AG04450 (cell line): Measurements from ENCODE around the gene PRR20G. TPM values are rescaled to one million over a fixed set of nuclear protein-coding genes. Genes with fewer than 3 reads are reported as not detected.

ENCODE experiments used
- CTCF ChIA-PET: fragments of 300-600, 350-600 bp; formaldehyde crosslinking; extraction: SDS; loops from one replicate; lab custom pipeline; 2022; ENCODE audit warnings: antibody characterized with exemption, inconsistent platforms; lab: Charles Lee
- POLR2A ChIA-PET: fragments of 350-600 bp; formaldehyde crosslinking; extraction: SDS; loops from one replicate; lab custom pipeline; 2021; ENCODE audit warnings: antibody characterized with exemption, inconsistent platforms; lab: Yijun Ruan, JAX
- DNase-seq: peaks from one replicate; pipeline ENCODE4 v3.0.0-alpha.2; 2011; ENCODE audit warnings: low read depth, low spot score
- H3K27ac ChIP-seq: one replicate; pipeline ENCODE4 v1.5.1; 2012; ENCODE audit warnings: low read depth, low read length, control low read depth
- H3K27me3 ChIP-seq: one replicate; pipeline ENCODE4 v1.6.0; 2012; ENCODE audit warnings: low read length; ENCODE audit not compliant: control insufficient read depth, insufficient read depth
- H3K4me3 ChIP-seq: 2 replicates; pipeline ENCODE4 v1.5.1; 2011; ENCODE audit warnings: mild to moderate bottlenecking, low read depth, low read length, control low read depth
- H3K9me3 ChIP-seq: 2 replicates; pipeline ENCODE4 v1.5.1; 2012; ENCODE audit warnings: low read length; ENCODE audit not compliant: control insufficient read depth, insufficient read depth
- polyA plus RNA-seq: library from polyadenylated mRNA; depleted of rRNA; stranded (reverse); fragments of >200 nt; gene quantifications from 2 replicates; pipeline ENCODE4 v1.2.3, GENCODE V29; 2011
- TF ChIP-seq, protein P1 (sequence below): IDR thresholded peaks from 2 replicates; pipeline ENCODE4 v1.5.1; 2011; ENCODE audit warnings: low read depth, low read length, control low read depth, inconsistent platforms

Gene PRR20G
- polyA plus RNA-seq, 1 experiment: not detected

DNA sequence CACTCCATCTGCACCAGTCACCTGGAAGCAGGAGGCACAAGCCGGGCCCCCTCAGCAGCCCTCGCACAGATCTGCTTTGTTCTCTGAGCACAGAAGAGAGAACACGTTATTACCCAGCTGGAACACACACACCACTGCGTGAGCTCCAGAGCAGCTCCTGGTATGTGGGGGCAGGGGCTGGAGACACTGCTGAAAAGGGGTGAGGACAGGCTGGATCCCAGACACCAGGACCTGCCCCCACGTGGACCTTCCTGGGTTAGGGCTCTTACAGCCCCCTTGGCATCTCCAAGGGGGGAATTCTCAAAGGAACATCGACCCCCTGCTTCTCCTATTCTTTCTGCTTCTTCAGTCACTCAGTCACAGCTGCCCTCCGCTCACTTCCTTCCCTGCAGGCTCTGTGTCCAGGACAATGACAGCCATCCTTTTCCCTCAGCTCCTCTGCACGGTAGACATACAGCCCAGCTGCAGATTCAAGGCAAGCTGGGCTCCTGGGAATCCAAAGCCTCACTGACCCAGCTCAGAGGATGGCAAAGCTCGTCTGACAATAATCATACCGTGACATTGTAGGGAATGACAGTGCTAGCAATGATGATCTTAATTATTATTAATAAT is 33.7 kb downstream of the PRR20G start:
- no peak overlapping the region for H3K27ac ChIP-seq
- no peaks in the 10 kb centered on the region for H3K27me3 ChIP-seq
- POLR2A ChIA-PET: no interaction called here
- no peaks in the 10 kb centered on the region for H3K9me3 ChIP-seq
- no peak overlapping the region for H3K4me3 ChIP-seq
- CTCF ChIA-PET: no interaction called here
- TF ChIP-seq, protein P1, sequence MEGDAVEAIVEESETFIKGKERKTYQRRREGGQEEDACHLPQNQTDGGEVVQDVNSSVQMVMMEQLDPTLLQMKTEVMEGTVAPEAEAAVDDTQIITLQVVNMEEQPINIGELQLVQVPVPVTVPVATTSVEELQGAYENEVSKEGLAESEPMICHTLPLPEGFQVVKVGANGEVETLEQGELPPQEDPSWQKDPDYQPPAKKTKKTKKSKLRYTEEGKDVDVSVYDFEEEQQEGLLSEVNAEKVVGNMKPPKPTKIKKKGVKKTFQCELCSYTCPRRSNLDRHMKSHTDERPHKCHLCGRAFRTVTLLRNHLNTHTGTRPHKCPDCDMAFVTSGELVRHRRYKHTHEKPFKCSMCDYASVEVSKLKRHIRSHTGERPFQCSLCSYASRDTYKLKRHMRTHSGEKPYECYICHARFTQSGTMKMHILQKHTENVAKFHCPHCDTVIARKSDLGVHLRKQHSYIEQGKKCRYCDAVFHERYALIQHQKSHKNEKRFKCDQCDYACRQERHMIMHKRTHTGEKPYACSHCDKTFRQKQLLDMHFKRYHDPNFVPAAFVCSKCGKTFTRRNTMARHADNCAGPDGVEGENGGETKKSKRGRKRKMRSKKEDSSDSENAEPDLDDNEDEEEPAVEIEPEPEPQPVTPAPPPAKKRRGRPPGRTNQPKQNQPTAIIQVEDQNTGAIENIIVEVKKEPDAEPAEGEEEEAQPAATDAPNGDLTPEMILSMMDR: no peak
- no peak for DNase-seq

DNA sequence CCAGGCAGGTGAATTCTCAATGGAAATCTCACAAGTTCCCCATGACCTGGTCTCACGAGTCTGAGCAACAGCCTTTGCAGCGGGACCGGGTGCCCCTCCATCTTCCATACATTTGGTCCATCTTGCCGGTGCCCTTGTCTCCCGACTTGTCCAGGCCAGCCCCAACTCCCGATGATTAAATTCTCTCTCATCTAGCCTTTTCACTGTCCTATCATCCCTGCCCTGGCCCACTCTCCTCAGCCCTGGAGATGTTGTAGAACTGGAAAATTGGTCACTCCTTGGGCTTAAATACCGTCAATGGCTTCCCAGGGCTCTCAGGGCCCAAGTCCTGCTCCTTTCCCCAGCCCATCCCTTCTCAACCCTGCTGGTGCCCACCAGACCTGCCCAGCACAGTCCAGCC is 34.4 kb downstream of the PRR20G start:
- H3K4me3 ChIP-seq: no peak overlapping the region
- DNase-seq: no peak
- no peak overlapping the region for H3K27ac ChIP-seq
- ChIA-PET POLR2A (no interaction called here), CTCF (no interaction called here)
- TF ChIP-seq, protein P1: no peak
- H3K9me3 ChIP-seq: no peaks in the 10 kb centered on the region
- H3K27me3 ChIP-seq: no peaks in the 10 kb centered on the region

DNA sequence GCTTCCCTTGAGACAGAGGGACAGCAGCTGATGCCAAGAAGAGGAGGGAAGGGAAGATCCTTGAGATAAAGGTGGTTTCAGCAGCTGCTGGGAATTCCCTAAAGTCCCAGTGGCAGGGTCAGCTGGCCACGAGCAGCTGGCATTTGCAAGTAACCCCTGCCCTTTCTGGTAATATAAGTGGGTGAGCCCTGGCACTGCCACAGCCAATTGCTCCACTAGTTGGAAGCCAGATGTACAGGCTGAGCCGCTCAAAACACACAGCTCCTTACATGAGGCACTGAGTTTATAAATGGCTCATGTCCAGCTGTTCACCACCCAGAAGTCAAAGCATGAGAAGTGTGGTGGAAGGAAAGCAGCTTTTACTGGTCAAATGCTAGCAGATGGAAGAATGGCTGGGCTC is 35.4 kb downstream of the PRR20G start:
- no peaks in the 10 kb centered on the region for H3K27me3 ChIP-seq
- no peak overlapping the region for H3K27ac ChIP-seq
- CTCF ChIA-PET: no interaction called here
- DNase-seq: no peak
- TF ChIP-seq, protein P1: no peak
- H3K4me3 ChIP-seq: no peak overlapping the region
- POLR2A ChIA-PET: no interaction called here
- no peaks in the 10 kb centered on the region for H3K9me3 ChIP-seq

DNA sequence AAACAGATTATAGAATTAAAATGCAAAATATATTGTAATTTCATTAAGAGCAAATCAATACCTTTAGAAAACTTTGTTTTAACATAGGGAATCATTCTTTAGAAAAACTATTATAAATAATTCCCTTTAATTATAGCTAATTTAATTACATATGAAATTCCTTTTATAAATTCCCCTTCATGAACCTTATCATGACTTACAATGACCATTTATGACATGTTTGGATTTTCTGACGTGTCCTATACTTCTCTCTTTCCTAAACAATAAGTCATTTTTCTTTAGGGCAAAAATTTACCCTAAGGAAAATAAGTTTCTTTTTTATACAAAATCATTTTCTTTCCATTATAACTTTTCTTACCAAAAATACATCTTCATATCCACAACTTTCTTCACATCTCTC is 37.8 kb downstream of the PRR20G start:
- Histone ChIP-seq H3K27ac (no peak overlapping the region), H3K27me3 (no peaks in the 10 kb centered on the region), H3K4me3 (no peak overlapping the region), H3K9me3 (no peaks in the 10 kb centered on the region)
- CTCF ChIA-PET: no interaction called here
- no peak for DNase-seq
- TF ChIP-seq, protein P1: no peak
- POLR2A ChIA-PET: no interaction called here

DNA sequence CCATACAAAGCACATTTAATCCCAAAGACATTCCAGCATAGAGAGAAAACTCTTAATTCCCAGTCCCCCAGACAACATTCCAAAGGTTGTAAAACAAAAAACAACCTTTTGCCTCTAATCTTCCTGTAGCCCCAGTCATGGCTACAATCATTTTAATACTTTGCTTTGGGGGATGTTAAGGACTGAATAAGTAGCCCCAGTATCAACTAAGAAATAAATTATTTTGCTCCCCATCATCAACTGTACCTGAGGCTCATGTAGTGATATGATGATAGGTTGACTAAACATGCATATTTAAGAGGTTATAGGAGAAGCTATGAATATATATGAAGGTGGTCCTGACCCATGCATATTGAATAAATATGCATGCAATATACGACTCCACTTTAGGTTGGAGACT is 40.6 kb downstream of the PRR20G start:
- no peaks in the 10 kb centered on the region for H3K9me3 ChIP-seq
- TF ChIP-seq, protein P1: no peak
- H3K27me3 ChIP-seq: no peaks in the 10 kb centered on the region
- ChIA-PET CTCF (no interaction called here), POLR2A (no interaction called here)
- no peak overlapping the region for H3K27ac ChIP-seq
- no peak for DNase-seq
- no peak overlapping the region for H3K4me3 ChIP-seq
